Lower lobe of right lung (tissue), 2 donors: ENCODE measurements around the gene PITPNM3. TPM values are rescaled to one million over a fixed set of nuclear protein-coding genes. Genes with fewer than 3 reads are reported as not detected.
A peak's percentile ranks its signal among the peaks of the same experiment; 100 is the strongest.

Source experiments
- ATAC-seq, 2 donors: fragments of 200-7000 bp; cut with Tn5 transposase; one replicate each; pipeline ENCODE4 v1.9.1; 2020 to 2022; ENCODE audit warnings: mild to moderate bottlenecking in 2 of 2, moderate library complexity in 2 of 2
- DNase-seq: peaks from one replicate; pipeline ENCODE4 v3.0.0-alpha.2; 2020
- H3K27ac ChIP-seq: fragments of 200-600 bp; one replicate; pipeline ENCODE4 v1.8.0; 2022
- H3K27me3 ChIP-seq: fragments of 200-600 bp; one replicate; pipeline ENCODE4 v1.8.0; 2022; ENCODE audit warnings: low read depth
- H3K36me3 ChIP-seq: fragments of 200-600 bp; one replicate; pipeline ENCODE4 v1.8.0; 2022; ENCODE audit warnings: mild to moderate bottlenecking
- H3K4me1 ChIP-seq: fragments of 200-600 bp; one replicate; pipeline ENCODE4 v1.8.0; 2022
- H3K4me3 ChIP-seq: fragments of 200-600 bp; one replicate; pipeline ENCODE4 v1.8.0; 2022; ENCODE audit warnings: mild to moderate bottlenecking
- H3K9me3 ChIP-seq: fragments of 200-600 bp; one replicate; pipeline ENCODE4 v1.8.0; 2022
- CTCF ChIP-seq: fragments of 200-600 bp; IDR thresholded peaks from one replicate; pipeline ENCODE4 v1.8.0; 2022; ENCODE audit warnings: antibody characterized with exemption, mild to moderate bottlenecking
- intact Hi-C: fragments of 100-400 bp; cut with DNase I; formaldehyde crosslinking; loops from one replicate; pipeline ENCODE4 v1.11.0; 2022
- total RNA-seq: library from RNA; stranded (reverse); fragmentation: NEBNext Ultra II Directional; extraction: Animal tissue kit (Norgen Biotek cat#: 25700); gene quantifications from one replicate; pipeline ENCODE4 v1.2.1, GENCODE V29; 2021
- donor health status: DM: no; HTN: yes; CAD: no; lungs with severe emphysema.

Gene PITPNM3
- total RNA-seq, 1 donor from 2014 or later, result 12.3 TPM

GRCh38 chr17:6560496-6560895 lies 4.1 kb upstream of the PITPNM3 start:
- DNase-seq (no peak), ATAC-seq (no peak)
- no peaks in the 10 kb centered on the region for H3K36me3 ChIP-seq
- H3K27me3 ChIP-seq, result peaks cover 7% of the 10 kb centered on the region
- peaks cover 25% of the 10 kb centered on the region for H3K4me1 ChIP-seq
- no peak for TF ChIP-seq CTCF
- no peak overlapping the region for H3K4me3 ChIP-seq
- no peak overlapping the region for H3K27ac ChIP-seq
- no peaks in the 10 kb centered on the region for H3K9me3 ChIP-seq
- intact Hi-C loops, result no loop called here

- H3K4me3 ChIP-seq, result no peak overlapping the region
- intact Hi-C loops, result no loop called here
- H3K27me3 ChIP-seq, result peaks cover 14% of the 10 kb centered on the region
- no peak overlapping the region for H3K27ac ChIP-seq
- ATAC-seq (no peak), DNase-seq (peak; percentile 17)
- peaks cover 32% of the 10 kb centered on the region for H3K4me1 ChIP-seq
- H3K36me3 ChIP-seq, result no peaks in the 10 kb centered on the region
- TF ChIP-seq CTCF, result no peak
- H3K9me3 ChIP-seq, result no peaks in the 10 kb centered on the region
These were observed 3.4 kb upstream of the PITPNM3 start for GRCh38 chr17:6559753-6560215.

GRCh38 chr17:6558932-6559752 lies 2.8 kb upstream of the PITPNM3 start:
- Histone ChIP-seq H3K9me3 (no peaks in the 10 kb centered on the region), H3K4me1 (peaks cover 36% of the 10 kb centered on the region), H3K4me3 (no peak overlapping the region), H3K27me3 (peaks cover 20% of the 10 kb centered on the region), H3K27ac (no peak overlapping the region), H3K36me3 (no peaks in the 10 kb centered on the region)
- no peak for TF ChIP-seq CTCF
- DNase-seq (peak; percentile 35), ATAC-seq (no peak)
- intact Hi-C loops, result no loop called here

GRCh38 chr17:6558276-6558675 lies 1.9 kb upstream of the PITPNM3 start:
- intact Hi-C loops, result no loop called here

GRCh38 chr17:6557040-6557438 lies 684 bp upstream of the PITPNM3 start:
- intact Hi-C loops, result no loop called here
- H3K27ac ChIP-seq, result peak overlapping the region; percentile 68

More at GRCh38 chr17:6558276-6558675, 1.9 kb upstream of the PITPNM3 start:
- Histone ChIP-seq H3K9me3 (no peaks in the 10 kb centered on the region), H3K4me1 (peaks cover 36% of the 10 kb centered on the region), H3K36me3 (no peaks in the 10 kb centered on the region), H3K27me3 (peaks cover 20% of the 10 kb centered on the region), H3K4me3 (no peak overlapping the region), H3K27ac (no peak overlapping the region)
- DNase-seq, result no peak
- TF ChIP-seq CTCF, result no peak
- no peak for ATAC-seq

More at GRCh38 chr17:6557040-6557438, 684 bp upstream of the PITPNM3 start:
- peaks cover 41% of the 10 kb centered on the region for H3K4me1 ChIP-seq
- H3K9me3 ChIP-seq, result no peaks in the 10 kb centered on the region
- ATAC-seq, result no peak
- peak overlapping the region; percentile 48 for H3K4me3 ChIP-seq
- no peak for TF ChIP-seq CTCF
- H3K27me3 ChIP-seq, result peaks cover 20% of the 10 kb centered on the region
- no peak for DNase-seq
- no peaks in the 10 kb centered on the region for H3K36me3 ChIP-seq
